Endodermal cell (in vitro differentiated cells): ENCODE measurements around the gene LHPP. TPM values are rescaled to one million over a fixed set of nuclear protein-coding genes. Genes with fewer than 3 reads are reported as not detected.
A peak's percentile ranks its signal among the peaks of the same experiment; 100 is the strongest.
"Not testable (repeated sequence)": the region's sequence is repeated elsewhere in the genome, so short reads cannot be mapped to it uniquely, and the experiment has no call there.

Experiments used
- DNase-seq: peaks from one replicate; pipeline ENCODE4 v3.0.0-alpha.2; 2017
- H3K27ac ChIP-seq: 2 replicates; pipeline ENCODE4 v1.5.1; 2013; ENCODE audit warnings: mild to moderate bottlenecking, low read depth, low read length, moderate library complexity
- H3K27me3 ChIP-seq: 2 replicates; pipeline ENCODE4 v1.6.1; 2013; ENCODE audit warnings: mild to moderate bottlenecking, low read length, moderate library complexity; ENCODE audit not compliant: insufficient read depth, control insufficient read depth, poor library complexity, severe bottlenecking
- H3K36me3 ChIP-seq: 2 replicates; pipeline ENCODE4 v1.7.0; 2013; ENCODE audit warnings: mild to moderate bottlenecking, low read length, moderate library complexity; ENCODE audit not compliant: control insufficient read depth, insufficient read depth
- H3K4me1 ChIP-seq: one replicate; pipeline ENCODE4 v1.7.0; 2013; ENCODE audit warnings: low read length; ENCODE audit not compliant: control insufficient read depth, insufficient read depth
- H3K4me3 ChIP-seq: 2 replicates; pipeline ENCODE4 v1.5.1; 2013; ENCODE audit warnings: mild to moderate bottlenecking, low read length, moderate library complexity
- H3K9ac ChIP-seq: 2 replicates; pipeline ENCODE4 v1.6.1; 2013; ENCODE audit warnings: mild to moderate bottlenecking, low read length, moderate library complexity; ENCODE audit not compliant: poor library complexity, severe bottlenecking; ENCODE audit errors: extremely low read depth
- H3K9me3 ChIP-seq: 2 replicates; pipeline ENCODE4 v1.6.1; 2013; ENCODE audit warnings: mild to moderate bottlenecking, low read length, moderate library complexity; ENCODE audit not compliant: control insufficient read depth
- H3K27ac Mint-ChIP-seq: 2 replicates; pipeline ENCODE4 v1.8.0; 2020; ENCODE audit warnings: mixed read lengths
- H3K27me3 Mint-ChIP-seq: 2 replicates; pipeline ENCODE4 v1.8.0; 2021; ENCODE audit warnings: mild to moderate bottlenecking, mixed read lengths; ENCODE audit not compliant: insufficient read depth
- H3K36me3 Mint-ChIP-seq: 2 replicates; pipeline ENCODE4 v1.8.0; 2020; ENCODE audit warnings: low read depth, mixed read lengths
- H3K4me1 Mint-ChIP-seq: 2 replicates; pipeline ENCODE4 v1.8.0; 2020; ENCODE audit warnings: mixed read lengths
- H3K4me3 Mint-ChIP-seq: 2 replicates; pipeline ENCODE4 v1.8.0; 2020; ENCODE audit warnings: mild to moderate bottlenecking, moderate library complexity, mixed read lengths
- H3K9me3 Mint-ChIP-seq: 2 replicates; pipeline ENCODE4 v1.8.0; 2020; ENCODE audit warnings: mild to moderate bottlenecking, mixed read lengths
- CTCF ChIP-seq: fragments of 200-600 bp; sonication (generic); conservative IDR thresholded peaks from 2 replicates; pipeline ENCODE4 v1.5.0; 2021; ENCODE audit warnings: antibody characterized with exemption, mild to moderate bottlenecking
- WGBS, 2 experiments: methylation state at CpG; one replicate each; pipeline versions ENCODE4 v1.1.5 to v1.1.7; 2013; ENCODE audit warnings: missing lambda C conversion rate in 2 of 2, mixed read lengths in 1 of 2; ENCODE audit not compliant: insufficient coverage in 1 of 2, insufficient read length in 1 of 2; 5-methylcytosine and 5-hydroxymethylcytosine counted together
- total RNA-seq, 2 donors: library from RNA; stranded (reverse); fragmentation: NEBNext Ultra II Directional in 1 of 2; extraction: Animal tissue kit (Norgen Biotek cat#: 25700) in 1 of 2; gene quantifications; 2 replicates in 1 of 2; 3 replicates in 1 of 2; pipeline ENCODE4 v1.2.1, GENCODE V29; 2021

Gene LHPP
- total RNA-seq, 2 donors from 2014 or later, result 23.3 to 24.8 TPM

DNA sequence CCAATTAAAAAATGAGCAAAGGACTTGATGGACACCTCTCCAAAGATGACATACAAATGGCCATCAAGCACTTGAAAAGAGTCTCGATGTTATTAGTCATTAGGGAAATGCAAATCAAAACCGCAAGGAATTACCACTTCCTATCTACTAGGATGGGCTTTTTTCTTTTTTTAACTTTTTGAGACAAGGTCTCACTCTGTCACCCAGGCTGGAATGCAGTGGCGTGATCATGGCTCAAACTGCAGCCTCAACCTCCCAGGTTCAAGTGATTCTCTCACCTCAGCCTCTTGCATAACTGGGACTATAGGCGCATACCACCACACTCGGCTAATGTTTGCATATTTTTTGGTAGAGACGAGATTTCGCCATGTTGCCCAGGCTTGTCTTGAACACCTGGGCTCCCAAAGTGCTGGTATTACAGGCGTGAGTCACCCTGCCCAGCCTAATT is 25.4 kb upstream of the LHPP start:
- H3K4me1 Mint-ChIP-seq, result no peaks in the 10 kb centered on the region
- no peak overlapping the region for H3K27ac Mint-ChIP-seq
- H3K9me3 Mint-ChIP-seq, result no peaks in the 10 kb centered on the region
- H3K36me3 ChIP-seq, result no peaks in the 10 kb centered on the region
- WGBS, 2 experiments, result 89 to 93% methylated on average over 8 of the region's 8 CpGs
- H3K27ac ChIP-seq, result no peak overlapping the region
- H3K4me3 Mint-ChIP-seq, result no peak overlapping the region
- DNase-seq, result no peak
- no peak overlapping the region for H3K9ac ChIP-seq
- H3K4me3 ChIP-seq, result no peak overlapping the region
- H3K4me1 ChIP-seq, result no peaks in the 10 kb centered on the region
- H3K36me3 Mint-ChIP-seq, result no peaks in the 10 kb centered on the region
- TF ChIP-seq CTCF, result no peak
- no peaks in the 10 kb centered on the region for H3K27me3 Mint-ChIP-seq
- no peaks in the 10 kb centered on the region for H3K9me3 ChIP-seq
- no peaks in the 10 kb centered on the region for H3K27me3 ChIP-seq

DNA sequence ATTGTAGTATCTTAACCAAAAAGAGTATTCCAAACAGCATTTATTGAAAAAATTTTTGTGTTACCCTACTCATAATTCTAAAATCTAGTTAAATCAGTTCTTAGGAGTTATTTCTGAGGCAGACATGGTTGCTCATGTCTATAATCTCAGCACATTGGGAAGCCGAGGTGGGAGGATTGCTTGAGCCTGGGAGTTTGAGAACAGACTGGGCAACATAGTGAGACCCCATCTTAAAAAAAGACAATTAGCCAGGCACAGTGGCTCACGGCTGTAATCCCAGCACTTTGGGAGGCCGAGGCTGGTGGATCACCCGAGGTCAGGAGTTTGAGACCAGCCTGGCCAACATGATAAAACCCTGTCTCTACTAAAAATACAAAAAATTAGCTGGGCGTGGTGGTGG is 19.9 kb upstream of the LHPP start:
- not testable (repeated sequence) for H3K36me3 ChIP-seq, H3K4me3 Mint-ChIP-seq, H3K9me3 Mint-ChIP-seq, H3K4me1 Mint-ChIP-seq, H3K4me3 ChIP-seq, H3K36me3 Mint-ChIP-seq, H3K9ac ChIP-seq, H3K27ac ChIP-seq, DNase-seq, H3K9me3 ChIP-seq, H3K27ac Mint-ChIP-seq, H3K4me1 ChIP-seq
- WGBS, 2 experiments, result 90 to 95% methylated on average over 2 to 5 of the region's 5 CpGs
- peaks cover 17% of the 10 kb centered on the region for H3K27me3 ChIP-seq
- H3K27me3 Mint-ChIP-seq, result peaks cover 19% of the 10 kb centered on the region

DNA sequence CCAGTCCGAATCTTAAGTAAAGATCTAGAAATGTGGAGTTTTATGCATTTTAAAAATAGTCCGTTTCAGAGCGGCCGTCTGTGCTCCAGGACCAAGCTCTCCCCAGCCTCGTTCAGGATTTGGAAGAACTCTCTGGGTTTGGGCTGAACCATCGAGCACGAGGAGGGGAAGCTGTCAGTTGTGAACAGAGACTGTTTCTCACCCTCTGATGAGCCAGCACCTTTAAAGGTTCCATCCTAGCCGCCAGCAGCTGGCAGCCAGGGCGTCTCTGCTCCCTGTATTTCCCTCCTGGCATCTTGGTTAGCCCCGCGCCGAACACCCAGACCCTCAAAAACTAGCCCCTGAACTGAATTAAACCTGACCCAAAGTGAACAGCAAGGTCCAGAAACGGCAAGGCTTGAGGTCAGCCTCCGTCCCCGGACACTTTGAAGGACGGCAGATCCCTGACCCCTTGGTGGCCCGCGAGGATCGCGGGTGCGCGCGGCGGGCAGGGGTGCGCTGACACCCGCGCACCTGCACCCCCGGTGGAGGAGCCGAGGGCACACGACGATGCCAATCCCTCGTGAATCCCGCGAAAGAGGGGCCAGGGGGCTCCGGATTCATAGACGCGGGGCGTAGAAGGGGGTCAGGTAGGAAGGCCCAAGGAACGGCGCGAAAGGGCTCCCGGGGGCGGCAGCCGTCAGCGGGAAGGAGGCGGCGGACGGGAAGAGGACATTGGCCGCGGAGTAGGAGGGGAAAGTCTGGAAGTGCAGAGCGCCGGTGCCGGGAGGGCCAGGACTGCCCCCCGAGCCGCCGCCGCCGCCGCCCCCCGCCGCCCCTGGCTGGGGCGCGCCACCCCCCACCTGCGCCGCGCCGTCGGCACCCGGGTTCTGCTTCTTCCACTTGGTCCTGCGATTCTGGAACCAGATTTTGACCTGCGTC is 14.5 kb upstream of the LHPP start:
- no peaks in the 10 kb centered on the region for H3K9me3 Mint-ChIP-seq
- no peak overlapping the region for H3K27ac Mint-ChIP-seq
- peaks cover 69% of the 10 kb centered on the region for H3K27me3 Mint-ChIP-seq
- peaks cover 10% of the 10 kb centered on the region for H3K4me1 ChIP-seq
- peak overlapping the region; percentile 75 for H3K4me3 ChIP-seq
- peaks cover 61% of the 10 kb centered on the region for H3K27me3 ChIP-seq
- no peaks in the 10 kb centered on the region for H3K9me3 ChIP-seq
- WGBS, 2 experiments, result 26 to 30% methylated on average over 35 to 71 of the region's 71 CpGs
- DNase-seq, result peak; percentile 68
- peak overlapping the region; percentile 61 for H3K4me3 Mint-ChIP-seq
- no peak overlapping the region for H3K27ac ChIP-seq
- H3K9ac ChIP-seq, result no peak overlapping the region
- no peaks in the 10 kb centered on the region for H3K36me3 ChIP-seq
- no peak for TF ChIP-seq CTCF
- no peaks in the 10 kb centered on the region for H3K36me3 Mint-ChIP-seq
- H3K4me1 Mint-ChIP-seq, result peaks cover 29% of the 10 kb centered on the region
